ENCODE data around the gene DCN. TPM values are rescaled to one million over a fixed set of nuclear protein-coding genes. Genes with fewer than 3 reads are reported as not detected.
A peak's percentile ranks its signal among the peaks of the same experiment; 100 is the strongest.

The DCN gene
- total RNA-seq, 1 donor from 2014 or later: 843 TPM

DNA sequence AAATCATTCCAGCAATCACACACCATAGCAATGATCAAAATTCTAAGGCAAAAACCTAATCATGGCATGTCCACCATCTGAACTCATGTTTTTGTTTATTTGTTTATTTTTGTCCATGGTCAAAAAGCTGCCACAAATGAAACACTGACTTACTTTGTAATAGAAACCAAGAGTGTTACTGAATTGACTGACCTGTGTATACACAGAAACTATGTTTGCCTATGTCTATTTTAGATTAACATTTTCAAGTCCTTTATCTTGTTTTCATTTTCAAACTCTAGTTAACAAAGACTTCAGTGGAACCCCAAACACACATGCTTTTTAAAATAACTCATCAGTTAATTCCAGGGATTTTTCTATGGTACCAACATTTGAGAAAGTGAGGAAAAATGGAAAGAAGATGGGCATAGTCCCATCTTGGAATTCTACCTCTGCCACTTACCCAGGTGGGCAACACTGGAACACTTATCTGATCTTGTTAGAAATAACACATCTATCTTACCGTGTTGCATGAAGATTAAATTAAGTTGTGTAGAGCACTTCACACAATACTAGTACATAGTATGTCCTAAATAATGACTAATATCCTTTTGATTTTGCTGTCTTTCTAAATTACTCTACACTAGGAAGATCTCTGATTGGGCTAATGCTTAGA lies 77.7 kb downstream of the DCN start:
- DNase-seq (no peak), ATAC-seq (no peak)
- intact Hi-C loops (cut with DNase I): no loop called here
- no peaks in the 10 kb centered on the region for H3K9me3 ChIP-seq
- H3K27ac ChIP-seq: no peak overlapping the region
- peaks cover 4% of the 10 kb centered on the region for H3K36me3 ChIP-seq
- H3K4me3 ChIP-seq: peak overlapping the region; percentile 17
- H3K4me1 ChIP-seq: no peaks in the 10 kb centered on the region
- TF ChIP-seq, protein P1, sequence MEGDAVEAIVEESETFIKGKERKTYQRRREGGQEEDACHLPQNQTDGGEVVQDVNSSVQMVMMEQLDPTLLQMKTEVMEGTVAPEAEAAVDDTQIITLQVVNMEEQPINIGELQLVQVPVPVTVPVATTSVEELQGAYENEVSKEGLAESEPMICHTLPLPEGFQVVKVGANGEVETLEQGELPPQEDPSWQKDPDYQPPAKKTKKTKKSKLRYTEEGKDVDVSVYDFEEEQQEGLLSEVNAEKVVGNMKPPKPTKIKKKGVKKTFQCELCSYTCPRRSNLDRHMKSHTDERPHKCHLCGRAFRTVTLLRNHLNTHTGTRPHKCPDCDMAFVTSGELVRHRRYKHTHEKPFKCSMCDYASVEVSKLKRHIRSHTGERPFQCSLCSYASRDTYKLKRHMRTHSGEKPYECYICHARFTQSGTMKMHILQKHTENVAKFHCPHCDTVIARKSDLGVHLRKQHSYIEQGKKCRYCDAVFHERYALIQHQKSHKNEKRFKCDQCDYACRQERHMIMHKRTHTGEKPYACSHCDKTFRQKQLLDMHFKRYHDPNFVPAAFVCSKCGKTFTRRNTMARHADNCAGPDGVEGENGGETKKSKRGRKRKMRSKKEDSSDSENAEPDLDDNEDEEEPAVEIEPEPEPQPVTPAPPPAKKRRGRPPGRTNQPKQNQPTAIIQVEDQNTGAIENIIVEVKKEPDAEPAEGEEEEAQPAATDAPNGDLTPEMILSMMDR (IDR thresholded peaks at IDR 0.05): no peak
- H3K27me3 ChIP-seq (ENCODE audit: low read depth): no peaks in the 10 kb centered on the region

DNA sequence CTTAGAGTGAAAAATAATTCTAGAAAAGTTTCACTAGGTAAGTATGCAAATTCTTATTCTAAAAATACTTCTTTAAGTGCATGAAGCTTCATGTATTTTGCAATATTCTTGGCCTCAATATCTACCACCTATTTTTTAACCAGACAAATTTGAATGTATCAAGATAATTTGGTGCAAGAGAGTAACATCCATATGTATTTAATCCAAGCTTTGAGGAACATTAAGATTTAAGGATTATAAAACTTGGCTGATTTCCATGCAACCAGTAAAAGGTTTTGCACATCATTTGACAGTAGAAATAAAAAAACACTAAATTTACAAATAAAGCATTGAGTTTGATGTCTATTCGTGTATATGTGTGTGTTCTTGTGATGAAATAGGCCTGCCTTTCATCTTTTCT lies 79.0 kb downstream of the DCN start:
- ATAC-seq: no peak
- no peaks in the 10 kb centered on the region for H3K27me3 ChIP-seq (ENCODE audit: low read depth)
- H3K9me3 ChIP-seq: no peaks in the 10 kb centered on the region
- no peak overlapping the region for H3K27ac ChIP-seq
- no peak for DNase-seq
- TF ChIP-seq, protein P1 (IDR thresholded peaks at IDR 0.05): no peak
- no peak overlapping the region for H3K4me3 ChIP-seq
- peaks cover 6% of the 10 kb centered on the region for H3K4me1 ChIP-seq
- peaks cover 4% of the 10 kb centered on the region for H3K36me3 ChIP-seq
- intact Hi-C loops (cut with DNase I): no loop called here

DNA sequence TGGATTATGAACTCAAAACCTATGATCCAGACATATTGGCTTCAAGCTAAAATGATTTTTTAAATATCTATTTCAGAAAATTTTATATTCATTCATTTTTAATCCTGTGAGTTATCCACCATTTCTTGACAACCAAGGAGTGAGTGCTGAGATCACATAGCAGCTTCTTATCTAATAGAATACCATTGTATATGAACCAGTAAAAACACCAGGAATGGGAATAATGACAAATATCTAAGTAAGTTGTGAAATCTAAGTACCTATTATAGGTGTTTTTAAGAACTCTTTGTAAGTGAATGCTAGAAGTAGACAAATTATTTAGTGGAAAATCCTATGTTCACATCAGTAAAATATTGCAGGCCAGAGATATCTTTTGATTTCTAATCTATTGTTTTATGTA lies 79.5 kb downstream of the DCN start:
- Histone ChIP-seq H3K4me3 (no peak overlapping the region), H3K27me3 (ENCODE audit: low read depth) (no peaks in the 10 kb centered on the region), H3K9me3 (no peaks in the 10 kb centered on the region), H3K4me1 (peaks cover 6% of the 10 kb centered on the region), H3K36me3 (peaks cover 4% of the 10 kb centered on the region), H3K27ac (no peak overlapping the region)
- no peak for DNase-seq
- TF ChIP-seq, protein P1 (IDR thresholded peaks at IDR 0.05): no peak
- intact Hi-C loops (cut with DNase I): no loop called here
- ATAC-seq: no peak

DNA sequence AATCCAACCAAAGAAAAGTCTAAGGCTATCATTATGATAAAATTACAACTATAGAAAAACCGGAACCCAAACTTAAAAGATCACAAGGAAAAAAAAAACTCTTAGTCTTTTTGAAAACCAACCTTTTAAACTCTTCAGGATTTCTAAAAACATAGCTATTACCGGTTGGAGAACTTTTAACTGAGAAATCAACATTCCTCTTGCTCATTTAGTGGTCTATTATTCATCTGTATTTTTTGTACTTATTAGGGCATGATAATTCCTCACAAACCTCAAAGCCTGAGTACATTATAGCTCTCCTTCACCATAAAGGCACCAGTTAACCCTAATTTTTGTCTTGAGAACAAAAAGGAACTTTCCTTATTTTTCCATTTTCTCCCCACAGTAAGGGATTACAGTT lies 81.7 kb downstream of the DCN start:
- Histone ChIP-seq H3K36me3 (peaks cover 4% of the 10 kb centered on the region), H3K27me3 (ENCODE audit: low read depth) (no peaks in the 10 kb centered on the region), H3K4me1 (peaks cover 6% of the 10 kb centered on the region), H3K4me3 (no peak overlapping the region), H3K9me3 (no peaks in the 10 kb centered on the region), H3K27ac (no peak overlapping the region)
- intact Hi-C loops (cut with DNase I): no loop called here
- DNase-seq: no peak
- TF ChIP-seq, protein P1 (IDR thresholded peaks at IDR 0.05): no peak
- ATAC-seq: no peak

DNA sequence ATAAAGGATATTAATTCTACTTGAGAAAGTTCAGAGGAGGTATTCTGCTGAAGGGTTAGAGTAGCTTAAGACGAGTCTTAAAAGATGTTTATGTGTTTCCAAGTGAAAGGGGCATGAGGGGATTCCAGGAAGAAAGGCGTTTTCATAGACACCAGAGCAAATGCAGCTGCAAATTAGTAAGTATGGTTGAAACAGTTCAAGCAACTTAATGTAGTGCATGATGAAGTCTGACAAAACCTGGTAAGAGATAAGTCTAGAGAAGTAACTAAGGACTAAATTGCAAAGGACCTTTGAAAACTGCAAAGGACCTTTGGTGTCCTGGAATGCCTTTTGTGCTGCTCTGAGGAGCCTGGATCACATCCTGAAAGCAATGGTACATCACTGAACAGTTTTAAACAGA lies 82.8 kb downstream of the DCN start:
- Histone ChIP-seq H3K27me3 (ENCODE audit: low read depth) (no peaks in the 10 kb centered on the region), H3K27ac (no peak overlapping the region), H3K4me3 (no peak overlapping the region), H3K4me1 (peaks cover 6% of the 10 kb centered on the region), H3K9me3 (no peaks in the 10 kb centered on the region), H3K36me3 (peaks cover 4% of the 10 kb centered on the region)
- ATAC-seq (no peak), DNase-seq (no peak)
- intact Hi-C loops (cut with DNase I): no loop called here
- TF ChIP-seq, protein P1 (IDR thresholded peaks at IDR 0.05): no peak
